ENCODE data around the gene VAV3. TPM values are rescaled to one million over a fixed set of nuclear protein-coding genes. Genes with fewer than 3 reads are reported as not detected.

Gene VAV3
- total and polyA plus RNA-seq, 2 experiments from 2014 or later = under 0.01 to 0.24 TPM

DNA sequence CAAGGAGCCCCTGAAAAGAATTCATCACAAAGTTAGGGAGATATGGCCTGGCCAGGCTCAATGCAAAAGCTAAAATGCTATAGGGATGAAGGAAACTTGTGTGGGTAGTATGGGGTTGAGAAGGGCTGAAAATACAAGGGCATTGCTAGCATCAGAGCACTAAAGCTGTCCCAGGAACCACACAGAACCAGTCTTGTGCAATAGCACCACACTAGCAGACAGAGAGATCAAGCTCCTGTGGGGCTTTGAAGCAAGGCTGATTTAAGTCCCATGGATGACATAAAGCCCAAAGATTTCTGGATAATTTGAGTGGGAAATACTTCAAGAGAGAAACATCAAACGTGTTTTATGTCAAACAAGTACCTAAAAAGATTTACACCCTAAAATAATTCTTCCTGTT, 97.1 kb downstream of the VAV3 start:
- in situ Hi-C loops (cut with MboI) = no loop called here
- no peaks in the 10 kb centered on the region for H3K27me3 ChIP-seq (replicated peaks; ENCODE audit: insufficient read depth)
- no peak overlapping the region for H2AFZ ChIP-seq
- H3K4me3 ChIP-seq = no peak overlapping the region
- no peaks in the 10 kb centered on the region for H3K36me3 ChIP-seq (ENCODE audit: low read depth)
- H4K20me1 ChIP-seq (ENCODE audit: insufficient read depth) = no peaks in the 10 kb centered on the region
- no peak overlapping the region for H3K27ac ChIP-seq
- H3K4me1 ChIP-seq (ENCODE audit: insufficient read depth) = peaks cover 12% of the 10 kb centered on the region; the same call in 1 of the 2 replicates
- H3K4me2 ChIP-seq (ENCODE audit: unreplicated experiment) = no peak overlapping the region
- no peaks in the 10 kb centered on the region for H3K9me3 ChIP-seq (ENCODE audit: low read depth)
- H3K9ac ChIP-seq = no peak overlapping the region
- no peaks in the 10 kb centered on the region for H3K79me2 ChIP-seq (ENCODE audit: insufficient read depth)
- WGBS, 2 experiments (ENCODE audit: low coverage in 1 of 2, low lambda C conversion rate in 2 of 2, missing lambda C conversion rate in 2 of 2) = 54 to 73% methylated on average over 1 of the region's 1 CpG
- TF ChIP-seq EZH2phosphoT487 (IDR thresholded peaks at IDR 0.05; ENCODE audit: insufficient read depth, low read depth) = no peak
- no peak for TF ChIP-seq EZH2 (IDR thresholded peaks at IDR 0.05; ENCODE audit: insufficient read depth, poor library complexity, severe bottlenecking)
- H3K9me2 ChIP-seq (ENCODE audit: insufficient read depth) = no peaks in the 10 kb centered on the region
- no peak for DNase-seq
- H3F3A ChIP-seq (ENCODE audit: insufficient read depth) = 0 out of 2 replicates have a peak, but pooled peaks cover 7% of the 10 kb centered on the region

DNA sequence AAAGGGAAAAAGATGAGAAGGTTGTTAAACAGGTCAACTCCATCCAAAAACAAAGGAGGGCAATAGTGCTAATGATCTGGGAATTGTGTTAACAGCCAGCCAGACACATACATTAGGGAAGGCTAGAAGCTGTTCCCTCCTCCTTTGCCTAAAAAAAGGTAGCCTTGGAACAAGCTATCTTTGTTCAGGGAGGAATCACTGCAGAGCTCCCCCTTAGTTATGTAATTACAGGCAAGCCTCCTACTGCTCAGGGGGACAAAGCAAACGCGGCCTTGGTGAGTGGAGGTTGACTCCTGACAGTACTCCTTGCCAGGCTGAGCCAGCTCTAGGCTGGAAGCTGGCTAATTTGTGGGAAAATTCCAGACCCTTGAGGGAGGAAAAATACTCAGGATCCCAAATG, 97.6 kb downstream of the VAV3 start:
- H3K9me2 ChIP-seq (ENCODE audit: insufficient read depth) = no peaks in the 10 kb centered on the region
- H3K9ac ChIP-seq = no peak overlapping the region
- no peaks in the 10 kb centered on the region for H4K20me1 ChIP-seq (ENCODE audit: insufficient read depth)
- no peaks in the 10 kb centered on the region for H3K27me3 ChIP-seq (replicated peaks; ENCODE audit: insufficient read depth)
- no peak overlapping the region for H3K4me3 ChIP-seq
- 90 to 96% methylated on average over 2 of the region's 2 CpGs for WGBS, 2 experiments (ENCODE audit: low coverage in 1 of 2, low lambda C conversion rate in 2 of 2, missing lambda C conversion rate in 2 of 2)
- H3K36me3 ChIP-seq (ENCODE audit: low read depth) = no peaks in the 10 kb centered on the region
- TF ChIP-seq EZH2 (IDR thresholded peaks at IDR 0.05; ENCODE audit: insufficient read depth, poor library complexity, severe bottlenecking) (no peak), EZH2phosphoT487 (IDR thresholded peaks at IDR 0.05; ENCODE audit: insufficient read depth, low read depth) (no peak)
- no peak for DNase-seq
- no peak overlapping the region for H3K27ac ChIP-seq
- in situ Hi-C loops (cut with MboI) = no loop called here
- H3K4me2 ChIP-seq (ENCODE audit: unreplicated experiment) = no peak overlapping the region
- no peaks in the 10 kb centered on the region for H3K9me3 ChIP-seq (ENCODE audit: low read depth)
- H3F3A ChIP-seq (ENCODE audit: insufficient read depth) = 0 out of 2 replicates have a peak, but pooled peaks cover 7% of the 10 kb centered on the region
- H3K4me1 ChIP-seq (ENCODE audit: insufficient read depth) = peaks cover 12% of the 10 kb centered on the region; the same call in 1 of the 2 replicates
- no peak overlapping the region for H2AFZ ChIP-seq
- H3K79me2 ChIP-seq (ENCODE audit: insufficient read depth) = no peaks in the 10 kb centered on the region

DNA sequence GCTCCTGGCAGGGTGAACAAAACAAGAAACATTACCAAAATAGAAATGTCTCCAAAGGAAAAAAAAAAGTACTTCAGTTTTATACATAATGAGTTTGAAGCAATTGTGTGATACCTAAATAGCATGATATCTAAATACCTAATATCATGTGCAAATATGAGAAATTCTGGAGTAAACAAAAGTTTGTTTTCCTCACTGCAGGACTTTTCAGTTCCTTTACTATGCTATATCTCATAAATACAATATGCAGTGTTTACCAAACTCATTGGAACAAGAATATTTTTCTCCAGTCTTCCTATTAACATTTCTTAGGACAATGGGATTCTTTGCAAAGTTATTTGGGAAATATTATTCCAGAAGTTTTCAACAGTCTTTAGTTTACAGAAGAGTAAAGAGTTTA, 98.1 kb downstream of the VAV3 start:
- Histone ChIP-seq H3K27ac (no peak overlapping the region), H3K9me2 (ENCODE audit: insufficient read depth) (no peaks in the 10 kb centered on the region), H3K9me3 (ENCODE audit: low read depth) (no peaks in the 10 kb centered on the region), H3K27me3 (replicated peaks; ENCODE audit: insufficient read depth) (no peaks in the 10 kb centered on the region), H3K79me2 (ENCODE audit: insufficient read depth) (no peaks in the 10 kb centered on the region), H3F3A (ENCODE audit: insufficient read depth) (0 out of 2 replicates have a peak, but pooled peaks cover 7% of the 10 kb centered on the region), H3K4me1 (ENCODE audit: insufficient read depth) (peaks cover 12% of the 10 kb centered on the region; the same call in 1 of the 2 replicates), H4K20me1 (ENCODE audit: insufficient read depth) (no peaks in the 10 kb centered on the region), H3K4me3 (no peak overlapping the region), H3K9ac (no peak overlapping the region), H2AFZ (no peak overlapping the region), H3K36me3 (ENCODE audit: low read depth) (no peaks in the 10 kb centered on the region), H3K4me2 (ENCODE audit: unreplicated experiment) (no peak overlapping the region)
- in situ Hi-C loops (cut with MboI) = no loop called here
- no peak for TF ChIP-seq EZH2 (IDR thresholded peaks at IDR 0.05; ENCODE audit: insufficient read depth, poor library complexity, severe bottlenecking)
- TF ChIP-seq EZH2phosphoT487 (IDR thresholded peaks at IDR 0.05; ENCODE audit: insufficient read depth, low read depth) = no peak
- DNase-seq = no peak

DNA sequence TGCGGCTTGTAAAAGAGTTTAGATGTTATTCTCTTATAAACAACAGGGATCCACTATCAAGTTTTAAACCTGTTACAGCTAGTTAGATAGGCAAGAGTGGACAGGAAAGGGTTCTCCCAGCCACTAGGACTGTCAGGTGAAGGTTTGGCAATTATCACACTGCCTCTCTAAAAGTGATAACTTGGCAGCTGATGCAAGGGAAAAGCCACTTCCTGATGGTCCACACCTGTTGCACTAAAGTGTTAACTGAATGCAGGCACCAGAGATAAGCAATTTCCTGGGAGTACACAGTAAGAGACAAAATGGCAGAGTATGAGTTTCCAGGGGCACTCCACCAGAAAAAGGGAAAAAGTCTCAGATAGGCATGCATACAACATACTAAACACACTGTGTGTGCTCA, 99.4 kb downstream of the VAV3 start:
- in situ Hi-C loops (cut with MboI) = no loop called here
- Histone ChIP-seq H3K27ac (no peak overlapping the region), H3K36me3 (ENCODE audit: low read depth) (no peaks in the 10 kb centered on the region), H3K27me3 (replicated peaks; ENCODE audit: insufficient read depth) (no peaks in the 10 kb centered on the region), H3K4me1 (ENCODE audit: insufficient read depth) (peaks cover 3% of the 10 kb centered on the region; the same call in 1 of the 2 replicates), H3K9ac (no peak overlapping the region), H3K4me3 (no peak overlapping the region), H3K9me2 (ENCODE audit: insufficient read depth) (no peaks in the 10 kb centered on the region), H3K79me2 (ENCODE audit: insufficient read depth) (no peaks in the 10 kb centered on the region), H2AFZ (no peak overlapping the region), H3K4me2 (ENCODE audit: unreplicated experiment) (no peak overlapping the region), H4K20me1 (ENCODE audit: insufficient read depth) (no peaks in the 10 kb centered on the region), H3F3A (ENCODE audit: insufficient read depth) (no peaks in the 10 kb centered on the region), H3K9me3 (ENCODE audit: low read depth) (no peaks in the 10 kb centered on the region)
- no peak for TF ChIP-seq EZH2phosphoT487 (IDR thresholded peaks at IDR 0.05; ENCODE audit: insufficient read depth, low read depth)
- TF ChIP-seq EZH2 (IDR thresholded peaks at IDR 0.05; ENCODE audit: insufficient read depth, poor library complexity, severe bottlenecking) = no peak
- no peak for DNase-seq
- WGBS, 2 experiments (ENCODE audit: low coverage in 1 of 2, low lambda C conversion rate in 2 of 2, missing lambda C conversion rate in 2 of 2) = 94 to 100% methylated on average over 1 of the region's 1 CpG

DNA sequence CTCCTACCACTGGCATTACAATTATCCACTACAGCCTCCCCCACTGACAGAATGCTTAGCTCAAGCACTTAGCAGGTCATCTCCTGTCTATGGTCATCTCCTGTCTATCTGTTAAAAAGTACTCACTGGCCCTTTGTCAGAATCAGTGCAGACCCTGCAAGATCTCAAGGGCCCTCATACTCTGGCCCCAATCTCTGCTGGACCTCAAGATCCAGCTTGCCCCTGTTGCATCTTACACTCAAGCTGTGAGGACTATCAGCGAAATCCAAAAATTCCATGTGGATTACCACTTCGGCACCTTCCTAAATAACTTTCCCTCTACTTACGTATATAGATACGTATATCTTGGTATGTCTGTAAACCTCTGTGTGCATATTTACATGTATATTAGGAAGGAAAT, 101.6 kb downstream of the VAV3 start:
- H3K27ac ChIP-seq = no peak overlapping the region
- WGBS, 2 experiments (ENCODE audit: low coverage in 1 of 2, low lambda C conversion rate in 2 of 2, missing lambda C conversion rate in 2 of 2) = 79 to 82% methylated on average over 4 of the region's 4 CpGs
- in situ Hi-C loops (cut with MboI) = no loop called here

More for the DNA sequence above, 101.6 kb downstream of the VAV3 start:
- H3K79me2 ChIP-seq (ENCODE audit: insufficient read depth) = no peaks in the 10 kb centered on the region
- H3K4me3 ChIP-seq = no peak overlapping the region
- H3K36me3 ChIP-seq (ENCODE audit: low read depth) = no peaks in the 10 kb centered on the region
- H3K27me3 ChIP-seq (replicated peaks; ENCODE audit: insufficient read depth) = no peaks in the 10 kb centered on the region
- no peaks in the 10 kb centered on the region for H3F3A ChIP-seq (ENCODE audit: insufficient read depth)
- no peaks in the 10 kb centered on the region for H3K9me2 ChIP-seq (ENCODE audit: insufficient read depth)
- H2AFZ ChIP-seq = no peak overlapping the region
- H4K20me1 ChIP-seq (ENCODE audit: insufficient read depth) = no peaks in the 10 kb centered on the region
- no peaks in the 10 kb centered on the region for H3K9me3 ChIP-seq (ENCODE audit: low read depth)
- no peak for DNase-seq
- no peak for TF ChIP-seq EZH2phosphoT487 (IDR thresholded peaks at IDR 0.05; ENCODE audit: insufficient read depth, low read depth)
- TF ChIP-seq EZH2 (IDR thresholded peaks at IDR 0.05; ENCODE audit: insufficient read depth, poor library complexity, severe bottlenecking) = no peak
- no peaks in the 10 kb centered on the region for H3K4me1 ChIP-seq (ENCODE audit: insufficient read depth)
- no peak overlapping the region for H3K4me2 ChIP-seq (ENCODE audit: unreplicated experiment)
- no peak overlapping the region for H3K9ac ChIP-seq
